Epithelial cell of proximal tubule (primary cell): ENCODE measurements around the gene FEM1C. TPM values are rescaled to one million over a fixed set of nuclear protein-coding genes. Genes with fewer than 3 reads are reported as not detected.

Experiments used
- DNase-seq: peaks from one replicate; pipeline ENCODE4 v3.0.0-alpha.2; 2011; ENCODE audit warnings: low read depth
- H3K4me3 ChIP-seq: 2 replicates; pipeline ENCODE4 v1.5.1; 2011; ENCODE audit warnings: low read depth, mild to moderate bottlenecking, low read length
- CTCF ChIP-seq: conservative IDR thresholded peaks from 2 replicates; pipeline ENCODE4 v1.5.1; 2012; ENCODE audit warnings: low read depth, mild to moderate bottlenecking, low read length
- total RNA-seq: library from RNA; depleted of rRNA; stranded (reverse); fragments of >200 nt; gene quantifications from 2 replicates; pipeline ENCODE4 v1.2.3, GENCODE V29; 2015

The FEM1C gene
- total RNA-seq, 1 donor from 2014 or later = 14.4 TPM

DNA sequence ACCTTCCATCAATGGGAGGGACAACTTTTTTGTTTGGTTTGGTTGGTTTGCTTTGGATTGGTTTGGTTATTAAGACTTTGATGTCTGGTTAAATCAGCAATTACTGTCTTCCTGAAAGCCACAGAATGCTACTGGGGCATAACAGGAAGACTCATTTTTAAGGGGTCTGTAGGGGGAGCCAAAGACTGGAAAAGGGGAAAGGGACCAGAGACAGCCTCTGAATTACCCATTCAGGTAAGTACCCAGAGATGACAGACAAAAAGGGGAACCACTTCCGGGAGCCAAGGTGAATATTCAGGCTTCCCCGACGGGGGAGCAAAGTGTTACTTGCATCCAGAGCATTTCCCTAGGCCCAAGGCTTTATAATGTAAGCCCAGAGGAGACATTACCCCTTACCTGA is 4.6 kb upstream of the FEM1C start:
- peak; percentile 44 for TF ChIP-seq CTCF
- H3K4me3 ChIP-seq = no peak overlapping the region
- DNase-seq = no peak

GRCh38 chr5:115548683-115549082 is 4.1 kb upstream of the FEM1C start:
- no peak for TF ChIP-seq CTCF

GRCh38 chr5:115545351-115545882 is 842 bp upstream of the FEM1C start:
- no peak for TF ChIP-seq CTCF
- no peak overlapping the region for H3K4me3 ChIP-seq

More at GRCh38 chr5:115548683-115549082, 4.1 kb upstream of the FEM1C start:
- H3K4me3 ChIP-seq = no peak overlapping the region
- no peak for DNase-seq

GRCh38 chr5:115544043-115544435 is 536 bp downstream of the FEM1C start:
- TF ChIP-seq CTCF = no peak
- H3K4me3 ChIP-seq = peak overlapping the region; percentile 83
- no peak for DNase-seq

More at GRCh38 chr5:115545351-115545882, 842 bp upstream of the FEM1C start:
- no peak for DNase-seq

GRCh38 chr5:115543365-115544042 is 1.1 kb downstream of the FEM1C start:
- no peak for TF ChIP-seq CTCF
- peak overlapping the region; percentile 83 for H3K4me3 ChIP-seq
- DNase-seq = no peak

DNA sequence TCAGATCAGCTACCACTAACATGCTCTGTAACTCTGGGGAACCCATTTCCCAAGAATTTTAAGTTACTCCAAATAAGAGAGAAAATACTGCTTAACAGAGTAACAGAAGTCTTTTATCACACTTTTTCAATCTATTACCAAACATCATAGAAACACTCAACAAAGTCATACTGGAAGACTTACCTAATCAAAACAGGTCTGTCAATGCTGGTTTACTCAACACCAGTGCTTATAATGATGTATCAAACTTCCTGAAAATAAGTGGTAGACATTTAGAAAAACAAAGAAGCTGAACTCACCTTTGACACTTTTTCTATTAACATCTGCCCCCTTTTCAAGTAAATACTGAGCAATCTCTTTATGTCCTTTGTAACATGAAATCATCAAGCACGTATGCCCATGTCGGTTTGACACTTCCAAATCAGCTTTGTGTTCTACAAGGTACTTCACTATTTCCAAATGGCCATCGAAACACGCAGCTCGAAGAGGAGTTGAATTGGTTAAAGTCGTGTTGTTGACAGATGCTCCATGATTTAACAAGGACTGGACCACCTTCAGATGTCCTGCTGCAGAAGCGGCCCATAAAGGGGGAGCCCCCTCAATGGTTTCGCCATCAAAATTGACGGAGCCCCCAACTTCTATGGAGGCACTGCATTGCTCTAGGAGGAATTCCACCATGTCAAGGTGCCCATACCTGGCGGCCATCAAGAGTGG is 1.8 kb downstream of the FEM1C start:
- H3K4me3 ChIP-seq = peak overlapping the region; percentile 83
- no peak for DNase-seq
- no peak for TF ChIP-seq CTCF
